Measurements from ENCODE around the gene SIDT2.
"Not testable (repeated sequence)": the region's sequence is repeated elsewhere in the genome, so short reads cannot be mapped to it uniquely, and the experiment has no call there.

Gene SIDT2

DNA sequence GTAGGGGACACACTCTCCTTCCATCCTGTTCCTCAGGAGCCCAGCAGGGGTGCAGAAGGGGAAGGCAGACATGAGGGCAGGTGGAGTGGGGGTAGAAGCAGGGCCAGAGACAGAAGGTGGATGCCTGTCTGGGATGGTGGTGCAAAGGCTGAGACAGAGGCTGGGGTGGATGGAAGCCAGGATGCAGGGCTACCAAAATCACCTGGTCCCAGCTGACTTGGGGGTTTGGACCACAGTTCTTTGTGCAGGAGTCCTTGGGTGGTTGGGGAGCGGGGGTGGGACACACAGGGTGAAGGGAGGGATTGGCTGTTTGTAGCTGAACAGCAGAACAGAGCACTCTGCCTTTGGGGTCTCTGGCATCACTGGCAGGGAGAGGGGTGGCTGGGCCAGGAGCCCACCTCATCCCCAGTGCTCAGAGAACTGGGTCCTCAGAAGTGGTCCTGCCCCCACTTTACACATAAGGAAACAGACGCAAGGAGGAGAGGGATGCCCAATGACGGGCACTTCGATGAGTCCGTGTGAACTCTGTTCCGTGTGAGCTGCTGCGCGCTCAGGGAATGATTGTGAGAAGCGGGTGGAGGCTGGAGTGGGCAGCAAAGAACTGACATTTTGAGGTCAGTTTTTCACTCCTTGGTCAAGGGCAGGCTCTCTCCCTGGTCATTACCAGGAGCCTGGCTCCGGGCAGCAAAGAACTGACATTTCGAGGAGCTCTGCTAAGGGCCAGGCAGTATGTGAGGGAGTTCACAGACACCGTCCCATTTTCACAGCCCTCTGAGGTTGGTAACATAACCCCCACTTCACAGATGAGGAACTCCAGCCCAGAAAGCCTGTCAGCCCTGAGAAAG is 22.5 kb downstream of the SIDT2 start:
- no peak for DNase-seq (ENCODE audit: low read depth)
- H3K4me3 ChIP-seq (ENCODE audit: low read depth, low read length): no peak overlapping the region
- TF ChIP-seq, protein P1, sequence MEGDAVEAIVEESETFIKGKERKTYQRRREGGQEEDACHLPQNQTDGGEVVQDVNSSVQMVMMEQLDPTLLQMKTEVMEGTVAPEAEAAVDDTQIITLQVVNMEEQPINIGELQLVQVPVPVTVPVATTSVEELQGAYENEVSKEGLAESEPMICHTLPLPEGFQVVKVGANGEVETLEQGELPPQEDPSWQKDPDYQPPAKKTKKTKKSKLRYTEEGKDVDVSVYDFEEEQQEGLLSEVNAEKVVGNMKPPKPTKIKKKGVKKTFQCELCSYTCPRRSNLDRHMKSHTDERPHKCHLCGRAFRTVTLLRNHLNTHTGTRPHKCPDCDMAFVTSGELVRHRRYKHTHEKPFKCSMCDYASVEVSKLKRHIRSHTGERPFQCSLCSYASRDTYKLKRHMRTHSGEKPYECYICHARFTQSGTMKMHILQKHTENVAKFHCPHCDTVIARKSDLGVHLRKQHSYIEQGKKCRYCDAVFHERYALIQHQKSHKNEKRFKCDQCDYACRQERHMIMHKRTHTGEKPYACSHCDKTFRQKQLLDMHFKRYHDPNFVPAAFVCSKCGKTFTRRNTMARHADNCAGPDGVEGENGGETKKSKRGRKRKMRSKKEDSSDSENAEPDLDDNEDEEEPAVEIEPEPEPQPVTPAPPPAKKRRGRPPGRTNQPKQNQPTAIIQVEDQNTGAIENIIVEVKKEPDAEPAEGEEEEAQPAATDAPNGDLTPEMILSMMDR (IDR thresholded peaks at IDR 0.05; ENCODE audit: low read depth, low read length, missing control alignments): no peak

DNA sequence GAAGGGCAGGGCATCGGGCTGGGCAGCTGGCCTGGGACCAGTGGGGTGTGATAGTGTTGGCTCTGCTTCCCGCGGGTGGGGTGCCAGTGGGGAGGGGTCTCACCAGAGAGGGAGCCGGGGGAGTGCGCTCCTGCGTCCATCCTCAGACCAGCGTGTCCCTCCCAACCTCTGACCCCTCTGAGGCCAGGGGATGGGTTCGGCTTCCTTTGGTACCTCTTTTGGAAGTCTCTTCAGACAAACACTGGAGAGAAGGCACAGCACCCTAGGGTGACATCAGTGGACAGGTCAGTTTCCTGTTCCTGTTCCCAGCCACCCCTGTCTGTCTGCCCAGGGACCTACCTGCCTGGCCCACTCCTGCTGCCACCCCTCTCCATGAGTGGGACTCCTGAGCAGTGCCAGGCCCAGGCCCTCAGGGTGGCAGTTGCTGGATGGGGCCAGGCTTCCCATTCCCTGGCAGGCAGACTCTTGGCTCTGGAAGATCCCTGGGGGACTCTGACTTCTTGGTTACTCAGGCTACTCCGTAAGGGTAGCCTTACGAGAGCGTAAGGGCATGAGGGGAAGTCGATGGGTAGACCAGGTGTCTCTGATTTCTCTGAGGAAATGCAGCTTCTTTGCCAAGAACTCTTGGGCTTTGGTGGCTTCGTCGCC is 23.2 kb downstream of the SIDT2 start:
- H3K4me3 ChIP-seq (ENCODE audit: low read depth, low read length): no peak overlapping the region
- DNase-seq (ENCODE audit: low read depth): no peak
- TF ChIP-seq, protein P1 (IDR thresholded peaks at IDR 0.05; ENCODE audit: low read depth, low read length, missing control alignments): no peak

DNA sequence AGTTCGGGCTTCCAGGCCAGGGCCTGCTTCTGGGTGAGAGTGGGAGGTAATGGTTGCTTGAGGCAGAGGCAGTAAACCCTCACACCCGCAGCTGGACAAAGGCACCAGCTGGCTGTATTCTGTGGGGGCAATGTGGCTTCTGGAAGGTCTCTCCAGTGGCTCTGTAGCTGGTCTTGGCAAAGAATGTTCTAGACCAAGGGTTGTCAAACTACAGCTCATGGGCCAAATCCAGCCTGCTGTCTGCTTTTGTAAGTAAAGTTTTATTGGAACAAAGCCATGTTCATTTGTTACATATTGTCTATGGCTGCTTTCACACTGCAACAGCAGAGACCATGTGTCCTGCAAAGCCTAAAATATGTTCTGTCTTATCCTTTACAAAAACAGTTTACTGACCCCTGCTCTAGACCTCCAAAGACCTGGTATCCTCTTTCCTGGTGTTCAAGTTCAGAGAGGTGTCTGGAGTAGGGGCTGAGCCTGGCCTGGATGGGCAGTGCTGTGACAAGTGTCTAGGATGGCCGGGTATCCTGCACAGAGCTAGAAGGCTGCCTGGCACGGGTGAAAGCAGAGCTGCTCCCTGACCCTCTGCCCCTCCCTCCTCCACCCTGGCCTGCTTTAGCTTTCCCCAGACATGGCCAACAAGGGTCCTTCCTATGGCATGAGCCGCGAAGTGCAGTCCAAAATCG is 24.0 kb downstream of the SIDT2 start:
- DNase-seq (ENCODE audit: low read depth): no peak
- TF ChIP-seq, protein P1 (IDR thresholded peaks at IDR 0.05; ENCODE audit: low read depth, low read length, missing control alignments): no peak
- H3K4me3 ChIP-seq (ENCODE audit: low read depth, low read length): no peak overlapping the region

DNA sequence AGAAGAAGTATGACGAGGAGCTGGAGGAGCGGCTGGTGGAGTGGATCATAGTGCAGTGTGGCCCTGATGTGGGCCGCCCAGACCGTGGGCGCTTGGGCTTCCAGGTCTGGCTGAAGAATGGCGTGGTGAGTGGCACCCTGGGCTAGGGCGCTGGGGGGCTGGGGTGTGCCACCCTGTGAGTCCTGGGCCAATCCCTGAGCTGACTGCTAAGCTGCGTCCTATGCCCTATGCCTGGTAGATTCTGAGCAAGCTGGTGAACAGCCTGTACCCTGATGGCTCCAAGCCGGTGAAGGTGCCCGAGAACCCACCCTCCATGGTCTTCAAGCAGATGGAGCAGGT is 24.5 kb downstream of the SIDT2 start:
- H3K4me3 ChIP-seq (ENCODE audit: low read depth, low read length): no peak overlapping the region
- TF ChIP-seq, protein P1 (IDR thresholded peaks at IDR 0.05; ENCODE audit: low read depth, low read length, missing control alignments): no peak
- no peak for DNase-seq (ENCODE audit: low read depth)

DNA sequence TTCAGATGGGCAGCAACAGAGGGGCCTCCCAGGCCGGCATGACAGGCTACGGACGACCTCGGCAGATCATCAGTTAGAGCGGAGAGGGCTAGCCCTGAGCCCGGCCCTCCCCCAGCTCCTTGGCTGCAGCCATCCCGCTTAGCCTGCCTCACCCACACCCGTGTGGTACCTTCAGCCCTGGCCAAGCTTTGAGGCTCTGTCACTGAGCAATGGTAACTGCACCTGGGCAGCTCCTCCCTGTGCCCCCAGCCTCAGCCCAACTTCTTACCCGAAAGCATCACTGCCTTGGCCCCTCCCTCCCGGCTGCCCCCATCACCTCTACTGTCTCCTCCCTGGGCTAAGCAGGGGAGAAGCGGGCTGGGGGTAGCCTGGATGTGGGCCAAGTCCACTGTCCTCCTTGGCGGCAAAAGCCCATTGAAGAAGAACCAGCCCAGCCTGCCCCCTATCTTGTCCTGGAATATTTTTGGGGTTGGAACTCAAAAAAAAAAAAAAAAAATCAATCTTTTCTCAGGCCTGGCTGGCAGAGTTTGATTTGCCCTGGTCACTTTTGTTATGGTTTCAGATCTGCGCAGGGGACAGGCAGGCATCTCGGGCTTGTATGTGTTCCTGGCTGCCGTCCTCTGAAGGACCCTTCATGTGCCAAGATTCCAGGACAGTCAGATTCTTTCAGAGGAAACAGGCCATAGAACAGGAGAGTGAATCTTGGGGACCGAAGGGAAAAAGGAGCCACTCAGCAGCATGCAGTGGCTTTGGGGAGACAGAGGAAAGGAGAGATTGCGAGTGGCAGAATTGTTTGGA is 25.9 kb downstream of the SIDT2 start:
- DNase-seq (ENCODE audit: low read depth): no peak
- TF ChIP-seq, protein P1 (IDR thresholded peaks at IDR 0.05; ENCODE audit: low read depth, low read length, missing control alignments): no peak
- H3K4me3 ChIP-seq (ENCODE audit: low read depth, low read length): no peak overlapping the region

DNA sequence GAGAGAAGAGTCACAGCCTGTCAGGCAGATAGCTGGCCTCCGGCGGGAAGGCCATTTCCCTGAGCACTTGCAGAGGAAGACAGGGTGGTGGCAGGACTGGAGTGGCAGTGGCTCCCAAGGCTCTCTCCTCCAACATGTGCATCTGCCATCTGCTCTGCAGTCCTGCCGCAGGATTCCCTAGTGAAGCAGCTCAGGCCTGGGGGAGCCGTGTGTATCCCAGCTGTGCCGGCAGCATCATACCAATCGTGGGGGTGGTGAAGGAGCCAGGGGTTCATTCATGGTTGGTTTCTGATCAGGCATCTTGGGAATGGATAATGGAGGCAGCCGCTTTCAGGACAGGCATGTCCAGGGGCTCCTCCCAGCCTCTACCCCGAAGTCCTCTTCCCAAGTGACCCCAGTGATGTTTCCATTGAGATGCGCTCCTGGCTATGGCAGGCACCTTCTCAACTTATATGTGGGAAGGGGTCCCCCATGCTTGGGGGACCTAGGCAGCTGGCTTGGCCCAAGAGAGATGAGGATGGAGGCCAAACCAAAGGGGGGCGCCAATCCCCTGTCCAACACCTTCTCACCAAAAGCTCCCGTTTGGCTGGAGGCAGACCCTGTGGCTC is 26.8 kb downstream of the SIDT2 start:
- TF ChIP-seq, protein P1 (IDR thresholded peaks at IDR 0.05; ENCODE audit: low read depth, low read length, missing control alignments): no peak
- H3K4me3 ChIP-seq (ENCODE audit: low read depth, low read length): no peak overlapping the region
- no peak for DNase-seq (ENCODE audit: low read depth)

DNA sequence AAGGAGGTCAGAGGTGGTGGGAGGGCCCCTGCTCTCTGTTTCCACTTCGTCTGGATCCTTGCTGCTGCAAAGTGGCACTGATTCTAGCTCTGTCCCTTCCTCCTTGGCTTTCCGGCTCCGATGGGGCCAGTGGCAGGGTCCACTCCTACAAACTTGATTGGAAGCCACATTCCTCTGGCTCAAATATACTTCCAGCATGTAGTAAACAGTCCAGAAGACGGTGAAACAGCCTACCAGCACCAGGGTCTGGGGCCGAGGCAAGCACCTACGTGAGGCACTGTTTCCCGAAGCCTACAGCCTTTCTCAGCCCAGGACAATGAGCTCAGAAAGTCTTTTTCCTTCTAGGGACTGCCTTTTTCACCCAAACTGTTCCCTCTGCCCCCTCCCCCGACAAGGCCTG is 27.6 kb downstream of the SIDT2 start:
- not testable (repeated sequence) for H3K4me3 ChIP-seq (ENCODE audit: low read depth, low read length); DNase-seq (ENCODE audit: low read depth)

DNA sequence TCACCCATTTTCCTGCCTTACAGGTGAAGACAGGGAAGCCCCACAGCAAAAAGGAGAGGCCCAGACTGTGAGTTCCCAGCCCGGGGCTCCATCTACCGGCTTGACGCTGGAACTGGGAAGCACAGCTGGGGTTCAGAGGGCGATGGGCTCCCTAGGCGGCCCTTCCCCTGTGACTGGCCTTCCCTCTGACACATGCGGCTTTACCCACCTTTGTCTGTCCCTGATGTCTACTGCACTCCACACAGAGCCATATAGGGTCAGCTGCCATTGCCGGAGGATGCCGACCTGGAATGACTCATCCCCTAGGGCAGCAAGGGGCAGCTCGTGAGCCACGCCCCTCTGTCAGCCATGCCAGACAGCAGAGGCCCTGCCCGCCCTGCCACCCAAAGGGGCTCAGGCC is 28.3 kb downstream of the SIDT2 start:
- not testable (repeated sequence) for H3K4me3 ChIP-seq (ENCODE audit: low read depth, low read length); DNase-seq (ENCODE audit: low read depth)

DNA sequence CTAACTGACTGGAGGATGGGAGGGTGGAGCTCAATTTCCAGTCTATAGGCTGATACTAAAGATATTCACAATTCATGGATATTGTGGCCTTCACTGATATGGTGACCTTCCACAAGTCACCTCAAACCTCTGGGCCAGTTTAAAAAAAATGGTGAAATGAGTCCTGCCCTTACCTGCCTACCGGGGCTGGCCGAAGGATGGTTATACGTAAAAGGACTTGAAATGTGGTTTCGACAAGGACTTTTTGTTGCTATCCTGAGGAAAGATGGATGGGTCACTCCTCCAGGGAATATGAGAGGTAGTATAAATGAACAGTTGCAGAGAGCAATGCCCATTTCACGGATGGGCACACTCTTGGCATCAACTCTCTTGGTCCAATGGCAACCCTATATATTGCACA is 28.9 kb downstream of the SIDT2 start:
- H3K4me3 ChIP-seq (ENCODE audit: low read depth, low read length); DNase-seq (ENCODE audit: low read depth): not testable (repeated sequence)

DNA sequence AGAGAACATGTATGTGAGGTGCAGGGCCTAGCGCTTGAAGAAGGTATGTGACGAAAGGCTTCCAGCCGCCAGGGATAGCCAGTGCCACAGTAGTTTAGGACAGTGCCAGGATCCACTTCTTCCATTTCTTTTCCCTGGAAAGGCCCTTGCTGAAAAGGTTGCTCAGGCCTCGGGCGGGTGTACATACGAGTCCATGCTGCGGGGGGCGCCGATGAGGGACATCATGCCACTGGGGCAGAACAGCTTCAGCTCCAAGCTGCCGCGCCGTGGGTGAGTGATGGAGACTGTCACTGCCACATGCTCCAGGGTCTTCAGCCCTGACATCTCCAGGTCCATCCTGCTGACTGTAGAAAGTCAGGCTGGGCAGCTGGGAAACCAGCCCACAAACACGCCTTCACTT is 30.2 kb downstream of the SIDT2 start:
- DNase-seq (ENCODE audit: low read depth); H3K4me3 ChIP-seq (ENCODE audit: low read depth, low read length): not testable (repeated sequence)
